H1 (cell line): ENCODE data around the gene RPS5. TPM values are rescaled to one million over a fixed set of nuclear protein-coding genes. Genes with fewer than 3 reads are reported as not detected.

Experiments
- CTCF ChIA-PET: fragments of 300-600 bp; sonication (Branson Sonifier 250); formaldehyde crosslinking; loops from one replicate; lab custom pipeline; 2021; ENCODE audit not compliant: partially characterized antibody; lab: Charles Lee
- POLR2A ChIA-PET: fragments of 300-600 bp; sonication (Branson Sonifier 250); formaldehyde crosslinking; loops from one replicate; lab custom pipeline; 2021; ENCODE audit warnings: inconsistent platforms; ENCODE audit not compliant: partially characterized antibody; lab: Charles Lee
- DNase-seq, 2 experiments: peaks; one replicate each; pipeline versions ENCODE4 v3.0.0 to v3.0.0-alpha.2; 2010 to 2022; ENCODE audit warnings: low spot score in 2 of 2, low read depth in 1 of 2, mixed read lengths in 1 of 2
- FAIRE-seq: peaks from 2 replicates; lab custom pipeline; 2011; peaks lifted over from hg19 to GRCh38; lab: Jason Lieb, UNC
- H2AFZ ChIP-seq: 2 replicates; pipeline ENCODE4 v1.8.1; 2012; ENCODE audit warnings: low read length, inconsistent platforms
- H2AK5ac ChIP-seq: 2 replicates; pipeline ENCODE4 v1.6.1; 2013; ENCODE audit warnings: low read depth, low read length
- H2BK120ac ChIP-seq: replicated peaks from 2 replicates; pipeline ENCODE3; 2013; ENCODE audit warnings: low read depth, low read length, inconsistent platforms
- H2BK12ac ChIP-seq: 2 replicates; pipeline ENCODE4 v1.6.1; 2013; ENCODE audit warnings: low read depth, low read length
- H2BK15ac ChIP-seq: 2 replicates; pipeline ENCODE4 v1.6.1; 2013; ENCODE audit warnings: low read length
- H2BK20ac ChIP-seq: 2 replicates; pipeline ENCODE4 v1.6.1; 2013; ENCODE audit warnings: low read length
- H2BK5ac ChIP-seq: 2 replicates; pipeline ENCODE4 v1.6.1; 2013; ENCODE audit warnings: low read depth, low read length
- H3K14ac ChIP-seq: 2 replicates; pipeline ENCODE4 v1.6.1; 2013; ENCODE audit warnings: inconsistent platforms; ENCODE audit not compliant: insufficient read length
- H3K18ac ChIP-seq: 2 replicates; pipeline ENCODE4 v1.6.1; 2013; ENCODE audit warnings: low read length; ENCODE audit errors: extremely low read depth
- H3K23ac ChIP-seq: 2 replicates; pipeline ENCODE4 v1.6.1; 2013; ENCODE audit warnings: inconsistent platforms; ENCODE audit not compliant: insufficient read length
- H3K23me2 ChIP-seq: 2 replicates; pipeline ENCODE4 v1.6.1; 2013; ENCODE audit warnings: low read depth, low read length
- H3K27ac ChIP-seq: 2 replicates; pipeline ENCODE4 v1.6.1; 2011; ENCODE audit warnings: low read depth, low read length, inconsistent platforms
- H3K27me3 ChIP-seq, 4 experiments: replicated peaks in 1 of 4; 1 replicate in 1 of 4; 2 replicates in 3 of 4; pipeline versions ENCODE4 v1.6.1 to v1.8.1; 2011 to 2013; ENCODE audit warnings: low read length in 3 of 4, mild to moderate bottlenecking in 3 of 4, inconsistent platforms in 2 of 4, mixed read lengths in 2 of 4, moderate library complexity in 1 of 4; ENCODE audit not compliant: control insufficient read depth in 3 of 4, insufficient read depth in 3 of 4; ENCODE audit errors: extremely low read depth in 1 of 4
- H3K36me3 ChIP-seq, 4 experiments: 2 replicates each; pipeline versions ENCODE4 v1.6.1 to v1.8.1; 2011 to 2013; ENCODE audit warnings: mild to moderate bottlenecking in 4 of 4, low read length in 3 of 4, moderate library complexity in 2 of 4, control low read depth in 1 of 4, inconsistent platforms in 1 of 4; ENCODE audit not compliant: insufficient read depth in 4 of 4, control insufficient read depth in 2 of 4
- H3K4ac ChIP-seq: replicated peaks from 2 replicates; pipeline ENCODE3; 2013; ENCODE audit warnings: low read length, low read depth, mixed read lengths, inconsistent platforms; ENCODE audit not compliant: insufficient read length
- H3K4me1 ChIP-seq, 4 experiments: replicated peaks in 1 of 4; 1 replicate in 1 of 4; 2 replicates in 3 of 4; pipeline versions ENCODE4 v1.6.1 to v1.8.1; 2011 to 2013; ENCODE audit warnings: low read length in 3 of 4, inconsistent platforms in 2 of 4, mixed read lengths in 1 of 4; ENCODE audit not compliant: insufficient read depth in 4 of 4, control insufficient read depth in 3 of 4
- H3K4me2 ChIP-seq, 2 experiments: 2 replicates each; pipeline versions ENCODE4 v1.6.1 to v1.8.1; 2011 to 2013; ENCODE audit warnings: low read depth in 2 of 2, low read length in 2 of 2, control low read depth in 1 of 2, inconsistent platforms in 1 of 2, mild to moderate bottlenecking in 1 of 2; ENCODE audit not compliant: insufficient read depth in 1 of 2
- H3K4me3 ChIP-seq, 4 experiments: fragments of 200-600, 300-600 bp in 1 of 4; sonication (generic), shearing (Covaris generic), sonication (Bioruptor Twin) in 1 of 4; 2 replicates each; pipeline versions ENCODE4 v1.5.1 to v1.8.1; 2011 to 2016; ENCODE audit warnings: low read length in 4 of 4, low read depth in 3 of 4, control low read depth in 2 of 4, inconsistent platforms in 2 of 4, mild to moderate bottlenecking in 2 of 4, mixed read lengths in 1 of 4, moderate library complexity in 1 of 4; ENCODE audit not compliant: insufficient read depth in 2 of 4; ENCODE audit errors: extremely low read depth in 1 of 4
- H3K56ac ChIP-seq: replicated peaks from 2 replicates; pipeline ENCODE3; 2013; ENCODE audit warnings: low read depth, mild to moderate bottlenecking, mixed read lengths, low read length, inconsistent platforms; ENCODE audit not compliant: insufficient read length
- H3K79me1 ChIP-seq: 2 replicates; pipeline ENCODE4 v1.6.1; 2013; ENCODE audit warnings: low read depth, low read length, control low read depth
- H3K79me2 ChIP-seq, 2 experiments: 2 replicates each; pipeline versions ENCODE4 v1.6.1 to v1.8.1; 2012 to 2013; ENCODE audit warnings: low read length in 2 of 2, mild to moderate bottlenecking in 2 of 2, inconsistent platforms in 1 of 2; ENCODE audit not compliant: insufficient read depth in 2 of 2, control insufficient read depth in 1 of 2
- H3K9ac ChIP-seq, 4 experiments: replicated peaks in 1 of 4; 1 replicate in 1 of 4; 2 replicates in 3 of 4; pipeline versions ENCODE4 v1.6.1 to v1.8.1; 2011 to 2013; ENCODE audit warnings: low read depth in 3 of 4, low read length in 3 of 4, control low read depth in 2 of 4, mild to moderate bottlenecking in 2 of 4, moderate library complexity in 2 of 4, inconsistent platforms in 1 of 4; ENCODE audit errors: extremely low read depth in 1 of 4
- H3K9me3 ChIP-seq, 2 experiments: 2 replicates each; pipeline versions ENCODE4 v1.6.1 to v1.8.1; 2012 to 2013; ENCODE audit warnings: mild to moderate bottlenecking in 2 of 2, moderate library complexity in 2 of 2, control low read depth in 1 of 2, inconsistent platforms in 1 of 2, low read depth in 1 of 2, low read length in 1 of 2, mixed read lengths in 1 of 2; ENCODE audit not compliant: insufficient read depth in 2 of 2
- H4K20me1 ChIP-seq, 2 experiments: replicated peaks in 1 of 2; 2 replicates each; pipeline versions ENCODE3 to v1.8.1; 2011 to 2013; ENCODE audit warnings: inconsistent platforms in 2 of 2, low read length in 2 of 2, mild to moderate bottlenecking in 1 of 2; ENCODE audit not compliant: insufficient read depth in 2 of 2, control insufficient read depth in 1 of 2
- H4K5ac ChIP-seq: 2 replicates; pipeline ENCODE4 v1.6.1; 2013; ENCODE audit warnings: low read length, low read depth, mixed read lengths, inconsistent platforms; ENCODE audit not compliant: insufficient read length
- H4K8ac ChIP-seq: 2 replicates; pipeline ENCODE4 v1.8.0; 2013; ENCODE audit warnings: mild to moderate bottlenecking, moderate library complexity, low read length, inconsistent platforms; ENCODE audit not compliant: insufficient read depth; ENCODE audit errors: extremely low read depth
- H4K91ac ChIP-seq: replicated peaks from 2 replicates; pipeline ENCODE3; 2013; ENCODE audit warnings: low read length, mixed read lengths, inconsistent platforms; ENCODE audit not compliant: insufficient read length
- CBX5 ChIP-seq: fragments of 300-800, 300-1000 bp; sonication (generic); IDR thresholded peaks from 2 replicates; pipeline ENCODE4 v1.7.1; 2016; ENCODE audit warnings: antibody characterized with exemption, low read length, low read depth
- CHD1 ChIP-seq: IDR thresholded peaks from 2 replicates; pipeline ENCODE4 v1.6.1; 2012; ENCODE audit warnings: low read depth, low read length, improper control_type of control experiment
- CREB1 ChIP-seq: IDR thresholded peaks from 2 replicates; pipeline ENCODE4 v1.6.1; 2012; ENCODE audit warnings: inconsistent platforms
- GABPA ChIP-seq: IDR thresholded peaks from 2 replicates; pipeline ENCODE4 v1.6.1; 2011; ENCODE audit warnings: mild to moderate bottlenecking, low read length, moderate library complexity, borderline replicate concordance; ENCODE audit not compliant: insufficient read depth
- MAFK ChIP-seq: IDR thresholded peaks from 2 replicates; pipeline ENCODE4 v1.6.1; 2012; ENCODE audit warnings: low read depth, mild to moderate bottlenecking, improper control_type of control experiment, low read length
- NRF1 ChIP-seq: IDR thresholded peaks from 2 replicates; pipeline ENCODE4 v1.6.1; 2011; ENCODE audit warnings: mild to moderate bottlenecking, low read depth, low read length, improper control_type of control experiment
- POLR2A ChIP-seq, 2 experiments: IDR thresholded peaks; 1 replicate in 1 of 2; 2 replicates in 1 of 2; pipeline ENCODE4 v1.6.1; 2011; ENCODE audit warnings: low read depth in 2 of 2, low read length in 2 of 2, mild to moderate bottlenecking in 2 of 2; ENCODE audit errors: control extremely low read depth in 1 of 2
- RAD21 ChIP-seq, 2 experiments: IDR thresholded peaks in 1 of 2; conservative IDR thresholded peaks in 1 of 2; 2 replicates each; pipeline ENCODE4 v1.6.1; 2011; ENCODE audit warnings: low read depth in 2 of 2, low read length in 2 of 2, improper control_type of control experiment in 1 of 2, inconsistent platforms in 1 of 2, mild to moderate bottlenecking in 1 of 2, moderate library complexity in 1 of 2
- RNF2 ChIP-seq: fragments of 200-900, 300-1000 bp; sonication (generic); IDR thresholded peaks from 2 replicates; pipeline ENCODE4 v1.7.1; 2016; ENCODE audit warnings: borderline replicate concordance, low read depth, mild to moderate bottlenecking, antibody characterized with exemption, low read length; ENCODE audit not compliant: poor library complexity, severe bottlenecking; ENCODE audit errors: missing control alignments
- SP2 ChIP-seq: IDR thresholded peaks from 2 replicates; pipeline ENCODE4 v1.6.1; 2012; ENCODE audit warnings: mild to moderate bottlenecking, low read length, inconsistent platforms
- TBP ChIP-seq: IDR thresholded peaks from 2 replicates; pipeline ENCODE4 v1.6.1; 2011; ENCODE audit warnings: low read depth, low read length, improper control_type of control experiment
- WGBS, 2 experiments: shearing (Covaris generic) in 1 of 2; methylation state at CpG; one replicate each; pipeline versions ENCODE4 v1.1.6 to v1.1.7; 2013 to 2015; ENCODE audit warnings: low lambda C conversion rate in 2 of 2, mixed read lengths in 2 of 2, inconsistent platforms in 1 of 2, low coverage in 1 of 2, missing lambda C conversion rate in 1 of 2; ENCODE audit not compliant: insufficient replicate concordance in 2 of 2, insufficient coverage in 1 of 2, insufficient read length in 1 of 2; ENCODE audit errors: extremely low coverage in 1 of 2, missing lambda C conversion rate in 1 of 2; 5-methylcytosine and 5-hydroxymethylcytosine counted together
- polyA plus RNA-seq, 7 experiments: library from polyadenylated mRNA; depleted of rRNA in 3 of 7; stranded (reverse) in 5 of 7; unstranded in 2 of 7; fragments of >200 nt in 5 of 7; fragments of 200-250 nt in 2 of 7; gene quantifications; 1 replicate in 5 of 7; 2 replicates in 1 of 7; 4 replicates in 1 of 7; pipeline versions ENCODE4 v1.2.1 to v1.2.3, GENCODE V29; 2011 to 2013; ENCODE audit warnings: missing spikeins in 2 of 7, mixed read lengths in 2 of 7
- total RNA-seq: library from RNA; stranded (reverse); fragmentation: NEBNext Ultra II Directional; extraction: Animal tissue kit (Norgen Biotek cat#: 25700); gene quantifications from 2 replicates; pipeline ENCODE4 v1.2.1, GENCODE V29; 2021

The RPS5 gene
- total and polyA plus RNA-seq, 2 of the 8 experiments (the other 6 are each of a cell fraction or from before 2014, with no cell fraction given), result 1,557 to 5,731 TPM

DNA sequence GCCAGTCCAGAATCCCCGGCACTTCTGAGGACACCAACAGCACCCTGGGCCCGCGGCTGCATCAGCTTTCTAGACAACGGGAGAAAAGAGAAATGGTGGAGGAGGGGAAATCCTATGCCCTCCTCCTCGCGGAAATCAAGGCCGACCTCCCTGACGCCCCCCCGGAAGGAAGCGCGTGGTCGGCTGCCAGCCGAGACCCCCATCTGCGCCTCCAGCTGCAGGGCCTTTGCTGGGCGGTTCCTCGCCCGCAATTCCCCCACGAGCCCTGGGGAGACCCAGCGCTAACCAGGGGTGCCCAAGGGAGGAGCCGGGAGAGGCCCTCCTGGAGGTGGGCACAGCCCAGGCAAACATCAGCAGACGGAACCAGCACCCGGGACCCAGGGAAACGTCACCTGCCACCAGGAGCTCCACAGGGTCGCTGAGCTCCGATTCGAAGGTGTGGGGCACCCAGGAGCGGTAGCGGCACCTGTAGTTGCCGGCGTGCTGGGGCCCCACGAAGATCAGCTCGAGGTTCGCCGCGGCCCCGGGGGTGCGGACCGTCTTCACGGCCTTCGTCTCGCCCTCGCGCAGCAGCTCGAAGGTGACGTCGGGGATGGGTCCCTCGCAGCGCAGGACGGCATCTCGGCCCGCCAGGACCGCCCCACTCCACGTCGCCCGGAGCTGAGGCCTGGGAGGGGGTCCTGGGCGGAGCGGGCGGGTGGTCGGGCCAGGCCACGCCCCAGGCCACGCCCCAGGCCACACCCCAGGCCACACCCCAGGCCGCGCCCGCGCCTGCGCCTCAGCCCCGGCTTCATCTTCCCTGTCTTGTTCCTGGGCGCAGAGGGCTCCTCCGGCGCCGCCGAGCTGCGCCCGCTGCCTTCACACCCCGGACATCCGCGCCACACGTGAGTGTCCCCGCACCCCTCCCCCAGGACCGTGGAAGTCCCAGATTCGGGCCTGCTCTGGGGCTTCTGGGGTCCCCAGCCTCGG, 39.8 kb upstream of the RPS5 start:
- 3% methylated on average over 53 of the region's 82 CpGs; no CpG with 5 or more reads in 1 of the 2 experiments for WGBS, 2 experiments
- H3K56ac ChIP-seq, result peak overlapping the region; percentile 82
- CTCF ChIA-PET, result interaction anchor here (0.9 to 2.4 kb wide), 11 partner anchors 8 to 34 kb away, joined by 3 to 13 read pairs (median 4); partner anchors contain the start of gene ZNF837
- peak overlapping the region; percentile 78 for H3K4ac ChIP-seq
- DNase-seq (peak in 1 of 2 experiments; percentile 81), FAIRE-seq (no peak)
- no peak overlapping the region for H2AK5ac ChIP-seq
- H3K23me2 ChIP-seq, result peaks cover 9% of the 10 kb centered on the region
- H2BK12ac ChIP-seq, result no peak overlapping the region
- H4K5ac ChIP-seq, result peak overlapping the region; percentile 13
- peak overlapping the region; percentile 78 to 88 (median 82) for H3K4me3 ChIP-seq
- POLR2A ChIA-PET, result interaction anchor here (0.8 to 11.4 kb wide), 19 partner anchors 9 to 196 kb away, joined by 3 to 102 read pairs (median 4); partner anchors contain the start of genes TRIM28, ZNF274, ZNF324B and ZNF497
- H2BK5ac ChIP-seq, result no peak overlapping the region
- H3K14ac ChIP-seq, result no peak overlapping the region
- H2BK15ac ChIP-seq, result no peak overlapping the region
- no peaks in the 10 kb centered on the region for H3K36me3 ChIP-seq
- H3K9me3 ChIP-seq, result no peaks in the 10 kb centered on the region
- H4K20me1 ChIP-seq, result no peaks in the 10 kb centered on the region
- no peak overlapping the region for H3K23ac ChIP-seq
- H3K9ac ChIP-seq, result peak overlapping the region in 3 of 4 experiments; percentile 29 to 61 (median 48); a peak in 3 of 7 replicates
- H4K8ac ChIP-seq, result peak overlapping the region; percentile 89; the same call in 1 of the 2 replicates
- H2AFZ ChIP-seq, result peak overlapping the region; percentile 82
- H3K4me1 ChIP-seq, result no peaks in the 10 kb centered on the region; a peak in 1 of 7 replicates
- H2BK120ac ChIP-seq, result no peak overlapping the region
- peak overlapping the region; percentile 78 to 99 for H3K4me2 ChIP-seq
- H4K91ac ChIP-seq, result peak overlapping the region; percentile 54
- H3K79me1 ChIP-seq, result no peaks in the 10 kb centered on the region
- H3K27me3 ChIP-seq, result 0 out of 7 replicates have a peak, but pooled peaks cover 0 to 3% (median 0%) of the 10 kb centered on the region in 4 experiments
- H3K18ac ChIP-seq, result no peak overlapping the region; the same call in 1 of the 2 replicates
- H2BK20ac ChIP-seq, result no peak overlapping the region
- H3K27ac ChIP-seq, result no peak overlapping the region
- no peaks in the 10 kb centered on the region for H3K79me2 ChIP-seq
- 0 out of 3 replicates have a peak, but pooled peaks of 1 of the 2 experiments have one; percentile 35 for TF ChIP-seq POLR2A (IDR thresholded peaks at IDR 0.05; ENCODE audit: control extremely low read depth in 1 of 2, low read depth in 2 of 2, low read length in 2 of 2)
- no peak for TF ChIP-seq SP2
- TF ChIP-seq MAFK, result no peak
- TF ChIP-seq CREB1, result no peak
- no peak for TF ChIP-seq TBP
- TF ChIP-seq RNF2, result no peak
- TF ChIP-seq CBX5, result no peak
- peak; percentile 63 for TF ChIP-seq NRF1
- TF ChIP-seq CHD1, result no peak
- TF ChIP-seq GABPA, result no peak
- no peak for TF ChIP-seq RAD21 (IDR thresholded peaks at IDR 0.05 in 1 of 2, conservative IDR thresholded peaks at IDR 0.05 in 1 of 2; ENCODE audit: low read depth in 2 of 2, low read length in 2 of 2)
